Astrocyte (in vitro differentiated cells and primary cell): ENCODE results near the gene MRPS12.

Experiments used
- CTCF ChIP-seq: IDR thresholded peaks from 2 replicates; pipeline ENCODE4 v1.5.1; 2011; ENCODE audit warnings: low read depth, mild to moderate bottlenecking, inconsistent platforms, low read length, moderate library complexity; ENCODE audit not compliant: insufficient read depth
- EZH2 ChIP-seq: IDR thresholded peaks from 2 replicates; pipeline ENCODE4 v1.6.1; 2012; ENCODE audit warnings: mild to moderate bottlenecking, low read length, inconsistent platforms; ENCODE audit not compliant: insufficient read depth

GRCh38 chr19:38964738-38965137, 34.0 kb downstream of the MRPS12 start:
- TF ChIP-seq CTCF (no peak), EZH2 (no peak)
